GM20000 (cell line): ENCODE results near the gene SLC38A10.

Source experiments
- DNase-seq: peaks from one replicate; pipeline ENCODE4 v3.0.0; 2012; ENCODE audit warnings: low spot score
- CTCF ChIP-seq: IDR thresholded peaks from 2 replicates; pipeline ENCODE4 v1.5.1; 2012; ENCODE audit warnings: mild to moderate bottlenecking, control low read depth; ENCODE audit errors: extremely low read depth, missing control alignments

SLC38A10 gene

GRCh38 chr17:81276781-81277180, 18.3 kb downstream of the SLC38A10 start:
- TF ChIP-seq CTCF: no peak
- no peak for DNase-seq

GRCh38 chr17:81274471-81274855, 20.6 kb downstream of the SLC38A10 start:
- TF ChIP-seq CTCF: no peak

GRCh38 chr17:81273698-81274470, 21.2 kb downstream of the SLC38A10 start:
- DNase-seq: no peak
- TF ChIP-seq CTCF: no peak

More at GRCh38 chr17:81274471-81274855, 20.6 kb downstream of the SLC38A10 start:
- DNase-seq: no peak

- DNase-seq: no peak
- TF ChIP-seq CTCF: no peak
Observed at GRCh38 chr17:81272616-81273015, 22.5 kb downstream of the SLC38A10 start.

GRCh38 chr17:81271226-81271625, 23.9 kb downstream of the SLC38A10 start:
- no peak for DNase-seq

GRCh38 chr17:81270279-81270678, 24.8 kb downstream of the SLC38A10 start:
- no peak for TF ChIP-seq CTCF
- DNase-seq: no peak

More at GRCh38 chr17:81271226-81271625, 23.9 kb downstream of the SLC38A10 start:
- TF ChIP-seq CTCF: no peak

GRCh38 chr17:81267390-81268067, 27.6 kb downstream of the SLC38A10 start:
- DNase-seq: no peak
- no peak for TF ChIP-seq CTCF
